LHCN-M2 (cell line): ENCODE measurements around the gene PNKP. TPM values are rescaled to one million over a fixed set of nuclear protein-coding genes. Genes with fewer than 3 reads are reported as not detected.
A peak's percentile ranks its signal among the peaks of the same experiment; 100 is the strongest.

ENCODE experiments used
- DNase-seq: peaks from one replicate; pipeline ENCODE4 v3.0.0-alpha.2; 2012; ENCODE audit warnings: low read depth
- total RNA-seq: library from RNA; depleted of rRNA; stranded (reverse); fragments of >200 nt; gene quantifications from 2 replicates; pipeline ENCODE4 v1.2.3, GENCODE V29; 2014

The PNKP gene
- total RNA-seq, 1 experiment from 2014 or later, result 51.3 TPM

DNA sequence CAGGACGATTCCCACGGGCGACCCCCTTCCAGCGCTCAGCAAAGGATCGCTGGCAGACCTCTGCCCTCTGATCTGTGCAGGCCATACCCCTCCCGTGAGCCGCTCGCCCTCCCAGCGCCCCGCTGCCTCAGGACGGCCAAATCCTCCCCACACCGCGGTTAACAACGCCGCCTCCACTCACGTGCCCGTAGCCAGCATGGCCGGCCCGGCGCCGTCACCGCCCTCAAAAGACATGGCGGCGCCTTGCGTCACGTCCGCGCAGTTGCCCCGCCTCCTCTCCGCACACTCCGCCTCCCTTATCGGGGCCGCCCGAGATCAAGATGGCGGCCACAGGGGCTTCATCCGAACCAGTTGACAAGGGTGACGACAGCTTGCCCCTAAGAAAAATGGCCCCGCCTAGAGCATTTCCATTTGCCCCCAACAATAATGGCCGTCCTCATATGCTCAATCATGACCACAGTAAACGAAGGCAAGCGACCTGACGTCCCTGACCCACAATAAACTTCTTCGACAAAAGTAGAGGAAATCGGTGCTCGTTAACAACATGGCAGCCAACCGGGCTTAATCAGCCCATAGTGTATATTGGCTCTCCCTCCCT, 9.1 kb upstream of the PNKP start:
- peak; percentile 98 for DNase-seq

- DNase-seq, result no peak
These were observed 8.6 kb upstream of the PNKP start for GRCh38 chr19:49875857-49876421.

DNA sequence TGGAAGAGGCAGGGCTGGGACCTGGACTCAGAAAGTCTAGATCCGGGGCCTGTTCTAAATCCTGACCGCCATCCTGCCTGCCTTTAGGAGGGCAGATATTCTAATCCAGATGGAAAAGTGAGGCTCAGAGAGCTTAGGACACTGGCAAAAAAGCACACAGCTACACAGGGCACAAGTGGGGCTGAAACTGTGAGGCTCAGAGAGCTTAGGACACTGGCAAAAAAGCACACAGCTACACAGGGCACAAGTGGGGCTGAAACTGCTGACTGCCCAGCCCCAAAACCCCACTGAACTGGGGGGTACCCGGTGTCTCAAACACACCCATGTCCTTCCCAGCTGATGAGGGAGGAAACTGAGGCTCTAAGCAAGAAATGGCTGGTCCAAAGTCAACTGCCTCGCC, 7.8 kb upstream of the PNKP start:
- DNase-seq, result no peak

GRCh38 chr19:49874503-49875157, 7.3 kb upstream of the PNKP start:
- DNase-seq, result no peak

- no peak for DNase-seq
These were observed 6.5 kb upstream of the PNKP start for GRCh38 chr19:49873834-49874233.

- DNase-seq, result no peak
These were observed 5.7 kb upstream of the PNKP start for GRCh38 chr19:49873129-49873521.

GRCh38 chr19:49872245-49873128, 5.1 kb upstream of the PNKP start:
- DNase-seq, result no peak

DNA sequence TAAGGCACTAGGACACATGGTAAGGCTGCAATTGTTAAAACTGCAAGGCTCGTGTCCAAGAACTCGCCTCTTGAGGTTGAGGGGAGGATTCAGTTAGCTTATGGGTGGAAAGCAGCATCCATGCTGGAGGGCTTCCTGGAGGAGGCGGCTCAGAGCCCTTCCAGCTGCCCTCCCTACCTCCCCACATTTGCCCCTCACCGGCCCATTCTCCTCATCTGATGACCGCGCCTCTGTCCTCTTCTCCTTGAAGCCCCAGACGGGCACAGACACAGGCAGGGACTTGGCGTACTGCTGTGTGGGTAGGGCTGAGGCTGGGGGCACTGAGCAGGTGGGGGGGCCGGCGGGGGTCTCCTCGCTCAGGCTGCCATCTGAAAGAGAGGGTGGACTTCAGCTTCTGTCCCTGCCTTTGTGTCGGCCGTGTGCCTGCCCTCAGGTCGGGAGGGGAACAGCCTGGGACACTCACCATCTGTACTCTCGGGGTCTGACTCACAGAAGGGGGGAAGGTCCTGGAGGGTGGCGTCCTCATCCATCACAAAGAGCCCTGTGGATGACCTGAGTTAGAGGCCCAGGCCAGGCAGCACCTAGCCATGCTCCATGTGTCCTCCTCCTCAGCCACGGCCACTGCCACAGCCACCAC, 4.1 kb upstream of the PNKP start:
- DNase-seq, result no peak

DNA sequence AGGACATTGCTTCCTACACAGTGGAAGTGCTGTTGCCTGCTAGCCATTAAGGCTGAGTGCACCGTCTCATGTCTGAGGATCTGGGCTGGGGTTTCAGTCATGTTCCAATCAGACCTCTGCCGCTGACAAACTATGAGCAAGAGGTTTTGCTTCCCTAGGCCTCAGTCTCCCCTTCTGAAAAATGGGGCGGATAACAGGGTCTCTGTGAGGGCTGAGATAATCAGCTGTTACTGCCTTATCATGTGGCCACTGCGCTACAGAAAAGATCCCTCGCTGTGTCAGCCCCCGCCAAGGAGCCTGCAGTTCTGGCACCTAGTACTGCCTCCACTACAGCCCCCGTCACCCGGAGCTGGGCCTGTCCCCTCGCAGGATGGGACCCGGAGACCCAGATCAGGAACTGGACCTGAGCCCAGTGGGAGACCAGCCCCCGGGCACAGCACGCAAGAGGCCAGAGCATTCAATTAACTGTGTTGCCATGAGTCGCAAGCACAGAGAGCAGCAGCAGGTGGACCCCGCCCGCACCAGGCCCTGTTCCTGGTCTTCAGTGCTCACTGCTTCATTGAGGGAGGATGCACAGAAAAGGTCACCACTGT, 3.0 kb upstream of the PNKP start:
- no peak for DNase-seq

DNA sequence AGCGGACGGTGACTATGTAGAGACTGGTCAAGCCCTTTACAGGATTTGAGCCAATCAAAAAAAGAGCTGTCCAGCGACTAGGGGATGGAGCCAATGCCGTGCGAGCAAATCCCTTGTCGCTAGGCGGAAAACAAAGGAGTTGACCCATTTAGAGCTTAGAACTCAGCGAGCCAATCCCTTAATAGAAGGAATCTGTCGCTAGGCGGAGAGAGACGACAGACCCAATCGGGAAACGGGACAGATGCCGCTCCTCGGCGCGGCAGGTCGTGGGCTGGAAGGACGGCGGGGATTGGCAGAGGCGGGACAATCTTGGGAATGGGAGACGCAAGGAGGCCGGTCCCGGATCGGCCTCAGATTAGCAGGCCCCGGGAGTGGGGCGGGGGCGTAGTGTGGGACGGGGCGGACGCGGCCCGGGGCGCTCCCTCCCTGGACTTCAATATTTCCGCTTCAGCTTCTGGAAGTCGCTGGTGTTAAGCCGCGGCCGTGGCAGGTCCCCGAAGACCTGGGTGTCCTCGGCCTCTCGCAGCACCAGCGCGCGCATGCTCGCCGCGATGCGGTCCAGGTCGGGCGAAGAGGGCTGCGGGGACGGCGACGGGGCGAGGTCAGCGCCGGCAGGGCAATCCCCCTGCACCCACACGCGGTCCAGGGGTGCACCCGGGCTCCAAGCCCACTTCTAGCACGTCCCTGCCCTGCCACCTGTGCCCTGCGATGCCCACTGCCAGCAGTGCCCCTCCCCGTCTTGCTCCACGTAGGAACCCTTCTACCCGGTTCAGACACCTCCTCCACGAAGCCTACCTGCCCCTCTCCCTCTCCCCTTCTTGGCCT, 2.3 kb upstream of the PNKP start:
- DNase-seq, result peak; percentile 100

DNA sequence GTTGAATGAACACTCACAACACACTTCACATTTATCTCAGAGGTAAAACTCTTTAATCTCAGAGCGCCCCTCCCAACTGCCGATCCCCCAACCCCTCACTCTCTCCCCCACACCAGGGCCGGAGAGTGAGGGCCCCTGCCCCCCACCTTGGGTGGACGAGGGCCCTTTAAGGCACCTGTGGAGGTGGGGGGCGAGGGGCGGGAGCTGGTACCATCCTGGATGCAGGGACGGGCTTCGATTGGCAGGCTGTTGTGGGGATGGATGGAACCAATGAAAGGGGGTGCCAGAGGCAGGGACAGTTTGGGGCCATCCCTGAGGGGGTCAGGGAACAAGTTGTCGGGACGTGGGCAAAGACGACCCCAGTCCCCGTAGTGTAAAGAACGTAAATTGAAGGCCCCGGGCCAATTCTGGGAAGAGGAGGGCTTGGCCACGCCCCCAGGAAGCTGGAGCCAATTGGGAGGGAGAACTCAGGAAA, 1.7 kb upstream of the PNKP start:
- no peak for DNase-seq

- no peak for DNase-seq
These were observed 2.5 kb downstream of the PNKP start for GRCh38 chr19:49864890-49865289.

- no peak for DNase-seq
These were observed 3.4 kb downstream of the PNKP start for GRCh38 chr19:49863935-49864320.

- no peak for DNase-seq
These were observed 4.0 kb downstream of the PNKP start for GRCh38 chr19:49863254-49863934.

- DNase-seq, result no peak
These were observed 4.8 kb downstream of the PNKP start for GRCh38 chr19:49862391-49863253.

- no peak for DNase-seq
These were observed 5.6 kb downstream of the PNKP start for GRCh38 chr19:49861541-49862378.

- no peak for DNase-seq
These were observed 6.3 kb downstream of the PNKP start for GRCh38 chr19:49861107-49861506.
